Adrenal gland (tissue), 5 donors: Measurements from ENCODE around the gene MYOT.

ENCODE experiments used
- POLR2A ChIP-seq, 2 donors: fragments of 450-650 bp; IDR thresholded peaks; one replicate each; pipeline ENCODE4 v1.6.1; 2017; ENCODE audit warnings: antibody characterized with exemption in 2 of 2, mild to moderate bottlenecking in 2 of 2, moderate library complexity in 1 of 2
- TF ChIP-seq, protein P1 (sequence below), 6 experiments: fragments of 450-650 bp in 4 of 6; fragments of 200-600 bp in 2 of 6; sonication (generic) in 1 of 6; IDR thresholded peaks; 1 replicate in 5 of 6; 2 replicates in 1 of 6; pipeline versions ENCODE4 v1.5.1 to v1.8.0; 2016 to 2021; ENCODE audit warnings: antibody characterized with exemption in 6 of 6, mild to moderate bottlenecking in 2 of 6, moderate library complexity in 1 of 6
- donor health status: DM: no; HTN: no; CAD: no.

- TF ChIP-seq, protein P1, sequence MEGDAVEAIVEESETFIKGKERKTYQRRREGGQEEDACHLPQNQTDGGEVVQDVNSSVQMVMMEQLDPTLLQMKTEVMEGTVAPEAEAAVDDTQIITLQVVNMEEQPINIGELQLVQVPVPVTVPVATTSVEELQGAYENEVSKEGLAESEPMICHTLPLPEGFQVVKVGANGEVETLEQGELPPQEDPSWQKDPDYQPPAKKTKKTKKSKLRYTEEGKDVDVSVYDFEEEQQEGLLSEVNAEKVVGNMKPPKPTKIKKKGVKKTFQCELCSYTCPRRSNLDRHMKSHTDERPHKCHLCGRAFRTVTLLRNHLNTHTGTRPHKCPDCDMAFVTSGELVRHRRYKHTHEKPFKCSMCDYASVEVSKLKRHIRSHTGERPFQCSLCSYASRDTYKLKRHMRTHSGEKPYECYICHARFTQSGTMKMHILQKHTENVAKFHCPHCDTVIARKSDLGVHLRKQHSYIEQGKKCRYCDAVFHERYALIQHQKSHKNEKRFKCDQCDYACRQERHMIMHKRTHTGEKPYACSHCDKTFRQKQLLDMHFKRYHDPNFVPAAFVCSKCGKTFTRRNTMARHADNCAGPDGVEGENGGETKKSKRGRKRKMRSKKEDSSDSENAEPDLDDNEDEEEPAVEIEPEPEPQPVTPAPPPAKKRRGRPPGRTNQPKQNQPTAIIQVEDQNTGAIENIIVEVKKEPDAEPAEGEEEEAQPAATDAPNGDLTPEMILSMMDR (IDR thresholded peaks at IDR 0.05) = no peak
- no peak for TF ChIP-seq POLR2A (IDR thresholded peaks at IDR 0.05)
Observed at GRCh38 chr5:137833463-137833862, 34.2 kb upstream of the MYOT start.
